Skeletal muscle tissue (tissue), 4 donors: ENCODE results near the gene GALNT18. TPM values are rescaled to one million over a fixed set of nuclear protein-coding genes. Genes with fewer than 3 reads are reported as not detected.

Source experiments
- H3K27ac ChIP-seq: one replicate; pipeline ENCODE4 v1.7.0; 2013; ENCODE audit warnings: mild to moderate bottlenecking, low read depth, low read length, inconsistent platforms
- H3K27me3 ChIP-seq, 3 donors: one replicate each; pipeline ENCODE4 v1.7.0; 2013; ENCODE audit warnings: low read length in 3 of 3; ENCODE audit not compliant: control insufficient read depth in 3 of 3, insufficient read depth in 3 of 3
- H3K36me3 ChIP-seq, 3 donors: one replicate each; pipeline ENCODE4 v1.7.0; 2013; ENCODE audit warnings: low read length in 3 of 3; ENCODE audit not compliant: control insufficient read depth in 3 of 3, insufficient read depth in 3 of 3
- H3K4me1 ChIP-seq, 3 donors: one replicate each; pipeline ENCODE4 v1.7.0; 2013; ENCODE audit warnings: low read length in 3 of 3, mild to moderate bottlenecking in 3 of 3; ENCODE audit not compliant: control insufficient read depth in 3 of 3, insufficient read depth in 3 of 3
- H3K4me3 ChIP-seq, 3 donors: one replicate each; pipeline ENCODE4 v1.7.0; 2013; ENCODE audit warnings: low read length in 3 of 3
- H3K9ac ChIP-seq, 3 donors: one replicate each; pipeline ENCODE4 v1.7.0; 2013; ENCODE audit warnings: low read length in 3 of 3, mild to moderate bottlenecking in 3 of 3, moderate library complexity in 2 of 3, low read depth in 1 of 3
- H3K9me3 ChIP-seq, 3 donors: one replicate each; pipeline ENCODE4 v1.7.0; 2013; ENCODE audit warnings: low read length in 3 of 3; ENCODE audit not compliant: control insufficient read depth in 3 of 3
- total RNA-seq: library from RNA; depleted of rRNA; stranded (reverse); fragments of >200 nt; gene quantifications from one replicate; pipeline ENCODE4 v1.2.3, GENCODE V29; 2014
- donor health status: Osteomylitis.

GALNT18 gene
- total RNA-seq, 1 donor from 2014 or later = 9.4 TPM

DNA sequence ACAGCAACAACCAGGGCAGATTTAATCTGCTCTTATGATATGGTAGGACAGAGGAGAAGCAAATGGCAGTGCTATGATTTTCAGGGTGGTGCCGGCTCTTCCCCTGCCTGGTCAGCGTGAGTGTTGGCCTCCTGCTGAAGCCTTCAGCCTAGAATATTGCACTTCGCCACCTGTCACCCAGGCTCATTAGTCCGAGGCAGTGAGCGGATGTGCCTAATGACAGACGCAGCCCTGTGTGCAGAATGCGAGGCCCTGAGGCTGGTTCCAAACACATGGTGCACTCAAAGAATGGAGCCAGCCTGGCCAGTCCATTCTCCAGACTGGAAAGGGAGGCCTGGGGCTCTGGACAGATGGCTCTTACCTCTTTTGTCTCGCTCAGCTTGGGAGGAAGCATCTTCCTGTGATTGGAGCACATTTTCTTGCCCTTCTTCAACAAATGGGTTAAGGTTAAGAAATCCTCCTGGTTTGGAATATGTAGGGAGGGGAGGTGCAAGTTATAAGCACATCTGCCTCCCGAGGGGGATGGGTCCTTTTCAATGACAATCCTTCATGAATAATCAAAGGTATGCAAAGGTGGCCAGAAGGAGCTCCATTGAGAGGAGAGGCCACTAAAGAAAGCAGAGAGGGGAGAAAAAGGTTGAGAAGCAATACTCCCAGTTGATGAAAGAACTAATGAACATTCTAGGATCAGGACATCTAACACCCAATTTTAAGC lies 39.7 kb upstream of the GALNT18 start:
- H3K27ac ChIP-seq = no peak overlapping the region
- no peak overlapping the region for H3K9ac ChIP-seq
- peaks cover 5 to 18% (median 16%) of the 10 kb centered on the region in 3 donors for H3K4me1 ChIP-seq
- H3K36me3 ChIP-seq = no peaks in the 10 kb centered on the region
- H3K4me3 ChIP-seq = no peak overlapping the region
- peaks cover 0 to 6% (median 4%) of the 10 kb centered on the region in 3 donors for H3K27me3 ChIP-seq
- no peaks in the 10 kb centered on the region for H3K9me3 ChIP-seq

- peaks cover 5 to 18% (median 16%) of the 10 kb centered on the region in 3 donors for H3K4me1 ChIP-seq
- H3K4me3 ChIP-seq = no peak overlapping the region
- H3K36me3 ChIP-seq = no peaks in the 10 kb centered on the region
- no peak overlapping the region for H3K9ac ChIP-seq
- no peak overlapping the region for H3K27ac ChIP-seq
- H3K27me3 ChIP-seq = peaks cover 0 to 6% (median 4%) of the 10 kb centered on the region in 3 donors
- no peaks in the 10 kb centered on the region for H3K9me3 ChIP-seq
These were observed 38.5 kb upstream of the GALNT18 start for GRCh38 chr11:11660363-11660740.

DNA sequence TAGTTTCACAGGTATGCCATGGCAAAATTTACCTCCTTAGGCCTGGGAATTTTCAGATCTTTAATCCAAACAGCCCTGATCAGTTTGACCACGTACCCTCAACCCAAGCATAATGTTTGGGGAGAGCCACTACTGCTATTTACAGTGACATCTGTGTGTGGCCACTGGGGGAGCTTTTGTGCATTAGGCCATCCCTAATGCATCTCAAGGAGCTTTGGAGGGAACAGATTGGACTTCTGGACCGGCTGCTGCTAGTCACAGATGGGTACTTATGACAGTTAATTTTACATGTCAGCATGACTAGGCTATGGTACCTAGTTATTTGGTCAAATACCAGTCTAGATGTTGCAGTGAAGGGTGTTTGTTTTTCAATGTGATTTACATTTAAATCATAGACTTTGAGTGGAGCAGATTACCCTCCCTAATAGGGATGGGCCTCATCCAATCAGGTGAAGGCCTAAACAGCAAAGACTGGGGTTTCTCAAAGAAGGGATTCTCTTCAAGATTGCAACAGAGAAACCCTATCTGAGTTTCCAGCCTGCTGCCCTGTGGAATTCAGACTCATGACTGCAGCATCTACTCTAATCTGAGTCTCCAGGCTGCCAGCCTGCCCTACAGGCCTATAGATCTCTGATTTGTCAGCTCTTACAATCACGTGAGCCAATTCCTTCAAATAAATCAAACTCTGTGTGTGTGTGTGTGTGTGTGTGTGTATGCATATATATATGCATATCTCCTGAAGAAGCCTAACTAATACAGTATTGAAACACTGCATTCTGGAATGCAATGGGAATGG lies 38.0 kb upstream of the GALNT18 start:
- H3K27ac ChIP-seq = no peak overlapping the region
- H3K9ac ChIP-seq = no peak overlapping the region
- no peak overlapping the region for H3K4me3 ChIP-seq
- no peaks in the 10 kb centered on the region for H3K36me3 ChIP-seq
- H3K4me1 ChIP-seq = peaks cover 5 to 18% (median 16%) of the 10 kb centered on the region in 3 donors
- H3K9me3 ChIP-seq = no peaks in the 10 kb centered on the region
- peaks cover 0 to 4% (median 3%) of the 10 kb centered on the region in 3 donors for H3K27me3 ChIP-seq

GRCh38 chr11:11657218-11657955 lies 35.6 kb upstream of the GALNT18 start:
- Histone ChIP-seq H3K36me3 (no peaks in the 10 kb centered on the region), H3K9me3 (no peaks in the 10 kb centered on the region), H3K4me1 (peaks cover 5 to 18% (median 16%) of the 10 kb centered on the region in 3 donors), H3K27me3 (peaks cover 0 to 3% (median 0%) of the 10 kb centered on the region in 3 donors), H3K27ac (no peak overlapping the region), H3K4me3 (no peak overlapping the region), H3K9ac (no peak overlapping the region)

GRCh38 chr11:11641581-11641980 lies 19.8 kb upstream of the GALNT18 start:
- Histone ChIP-seq H3K9ac (no peak overlapping the region), H3K27me3 (no peaks in the 10 kb centered on the region), H3K27ac (no peak overlapping the region), H3K36me3 (no peaks in the 10 kb centered on the region), H3K4me1 (no peaks in the 10 kb centered on the region), H3K9me3 (no peaks in the 10 kb centered on the region), H3K4me3 (no peak overlapping the region)

GRCh38 chr11:11640996-11641395 lies 19.2 kb upstream of the GALNT18 start:
- Histone ChIP-seq H3K27me3 (no peaks in the 10 kb centered on the region), H3K4me1 (no peaks in the 10 kb centered on the region), H3K27ac (no peak overlapping the region), H3K4me3 (no peak overlapping the region), H3K9ac (no peak overlapping the region), H3K9me3 (no peaks in the 10 kb centered on the region), H3K36me3 (no peaks in the 10 kb centered on the region)

- H3K9ac ChIP-seq = no peak overlapping the region
- H3K4me3 ChIP-seq = no peak overlapping the region
- H3K36me3 ChIP-seq = no peaks in the 10 kb centered on the region
- H3K9me3 ChIP-seq = no peaks in the 10 kb centered on the region
- no peak overlapping the region for H3K27ac ChIP-seq
- H3K4me1 ChIP-seq = no peaks in the 10 kb centered on the region
- no peaks in the 10 kb centered on the region for H3K27me3 ChIP-seq
These were observed 18.3 kb upstream of the GALNT18 start for GRCh38 chr11:11640152-11640551.

- Histone ChIP-seq H3K27me3 (no peaks in the 10 kb centered on the region), H3K9me3 (no peaks in the 10 kb centered on the region), H3K27ac (no peak overlapping the region), H3K36me3 (no peaks in the 10 kb centered on the region), H3K9ac (no peak overlapping the region), H3K4me1 (no peaks in the 10 kb centered on the region), H3K4me3 (no peak overlapping the region)
These were observed 14.9 kb upstream of the GALNT18 start for GRCh38 chr11:11636671-11637070.

- Histone ChIP-seq H3K4me3 (no peak overlapping the region), H3K9ac (no peak overlapping the region), H3K27ac (no peak overlapping the region), H3K36me3 (no peaks in the 10 kb centered on the region), H3K27me3 (no peaks in the 10 kb centered on the region), H3K4me1 (no peaks in the 10 kb centered on the region), H3K9me3 (no peaks in the 10 kb centered on the region)
These were observed 13.6 kb upstream of the GALNT18 start for GRCh38 chr11:11635443-11635842.

- H3K9me3 ChIP-seq = no peaks in the 10 kb centered on the region
- no peak overlapping the region for H3K27ac ChIP-seq
- H3K4me3 ChIP-seq = no peak overlapping the region
- H3K27me3 ChIP-seq = no peaks in the 10 kb centered on the region
- H3K36me3 ChIP-seq = no peaks in the 10 kb centered on the region
- no peaks in the 10 kb centered on the region for H3K4me1 ChIP-seq
- no peak overlapping the region for H3K9ac ChIP-seq
These were observed 7.6 kb upstream of the GALNT18 start for GRCh38 chr11:11629368-11629767.
